ENCODE measurements around the gene CRYBB1.

Gene CRYBB1

GRCh38 chr22:26574001-26574723 lies 43.7 kb downstream of the CRYBB1 start:
- FAIRE-seq: no peak

GRCh38 chr22:26573026-26573662 lies 44.7 kb downstream of the CRYBB1 start:
- peak; percentile 80 for FAIRE-seq

- FAIRE-seq: no peak
These were observed 46.8 kb downstream of the CRYBB1 start for GRCh38 chr22:26570864-26571525.

- FAIRE-seq: no peak
These were observed 47.7 kb downstream of the CRYBB1 start for GRCh38 chr22:26570115-26570514.

- no peak for FAIRE-seq
These were observed 49.6 kb downstream of the CRYBB1 start for GRCh38 chr22:26568207-26568706.

GRCh38 chr22:26567610-26568009 lies 50.2 kb downstream of the CRYBB1 start:
- FAIRE-seq: no peak

- no peak for FAIRE-seq
These were observed 50.8 kb downstream of the CRYBB1 start for GRCh38 chr22:26566994-26567393.

- FAIRE-seq: no peak
These were observed 51.9 kb downstream of the CRYBB1 start for GRCh38 chr22:26565889-26566288.

- FAIRE-seq: no peak
These were observed 52.6 kb downstream of the CRYBB1 start for GRCh38 chr22:26565181-26565580.

GRCh38 chr22:26564672-26565071 lies 53.2 kb downstream of the CRYBB1 start:
- FAIRE-seq: no peak

GRCh38 chr22:26564181-26564580 lies 53.6 kb downstream of the CRYBB1 start:
- FAIRE-seq: no peak

GRCh38 chr22:26563022-26563421 lies 54.8 kb downstream of the CRYBB1 start:
- no peak for FAIRE-seq

- no peak for FAIRE-seq
These were observed 55.9 kb downstream of the CRYBB1 start for GRCh38 chr22:26561756-26562417.

- FAIRE-seq: no peak
These were observed 57.8 kb downstream of the CRYBB1 start for GRCh38 chr22:26559961-26560575.

- no peak for FAIRE-seq
These were observed 59.5 kb downstream of the CRYBB1 start for GRCh38 chr22:26558248-26558895.

GRCh38 chr22:26556904-26557303 lies 60.9 kb downstream of the CRYBB1 start:
- no peak for FAIRE-seq

- FAIRE-seq: no peak
These were observed 62.3 kb downstream of the CRYBB1 start for GRCh38 chr22:26555478-26555877.

GRCh38 chr22:26554956-26555355 lies 62.9 kb downstream of the CRYBB1 start:
- no peak for FAIRE-seq

GRCh38 chr22:26553056-26553752 lies 64.6 kb downstream of the CRYBB1 start:
- no peak for FAIRE-seq

- no peak for FAIRE-seq
These were observed 65.4 kb downstream of the CRYBB1 start for GRCh38 chr22:26552466-26552865.

GRCh38 chr22:26551568-26551967 lies 66.3 kb downstream of the CRYBB1 start:
- FAIRE-seq: no peak
